HG03558 (cell line): ENCODE measurements around the gene PHF20.
"Not testable (repeated sequence)": the region's sequence is repeated elsewhere in the genome, so short reads cannot be mapped to it uniquely, and the experiment has no call there.

Source experiments
- ATAC-seq: cut with Tn5 transposase; IDR thresholded peaks from one replicate; pipeline ENCODE4 v1.9.1; 2021; ENCODE audit warnings: moderate number of reproducible peaks; ENCODE audit not compliant: unreplicated experiment; ENCODE audit errors: extremely low read depth

PHF20 gene

DNA sequence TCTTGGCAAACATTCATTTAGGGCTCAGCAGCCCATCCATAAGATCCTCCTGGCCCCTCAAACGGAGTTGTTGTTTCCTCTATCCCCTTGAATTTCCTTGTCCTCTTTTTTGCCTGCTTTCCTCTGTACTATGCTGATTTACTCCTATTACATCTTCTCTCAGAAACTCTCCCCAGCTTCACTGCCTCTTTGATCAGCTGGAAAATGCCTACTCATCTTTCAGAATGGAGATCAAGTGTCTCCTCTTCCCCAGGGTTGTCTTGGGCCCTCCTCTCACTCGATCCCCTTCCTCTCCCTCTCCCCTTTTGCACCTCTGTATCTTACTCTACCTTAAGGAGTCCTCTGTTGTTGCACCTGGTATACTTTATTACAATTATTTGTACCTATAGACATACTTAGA, 60.2 kb downstream of the PHF20 start:
- ATAC-seq: no peak

DNA sequence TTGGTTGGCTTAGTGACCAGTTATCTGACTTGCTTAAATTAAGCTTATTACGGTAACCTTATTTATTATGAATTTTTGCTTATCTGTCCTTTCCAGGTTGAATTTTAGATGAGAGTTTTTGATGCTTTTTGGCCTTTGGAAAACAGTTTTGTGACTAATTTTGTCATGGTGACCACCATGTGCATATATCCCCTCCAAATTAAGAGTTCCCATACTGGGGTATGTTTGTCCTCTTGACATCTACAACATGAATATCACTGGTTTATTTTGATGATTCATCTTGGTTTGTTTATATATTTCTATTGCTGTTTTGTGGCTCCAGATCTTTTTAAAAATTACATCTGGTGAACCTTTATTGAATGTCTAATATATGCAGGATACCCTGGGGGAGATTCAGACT, 61.4 kb downstream of the PHF20 start:
- ATAC-seq: no peak

DNA sequence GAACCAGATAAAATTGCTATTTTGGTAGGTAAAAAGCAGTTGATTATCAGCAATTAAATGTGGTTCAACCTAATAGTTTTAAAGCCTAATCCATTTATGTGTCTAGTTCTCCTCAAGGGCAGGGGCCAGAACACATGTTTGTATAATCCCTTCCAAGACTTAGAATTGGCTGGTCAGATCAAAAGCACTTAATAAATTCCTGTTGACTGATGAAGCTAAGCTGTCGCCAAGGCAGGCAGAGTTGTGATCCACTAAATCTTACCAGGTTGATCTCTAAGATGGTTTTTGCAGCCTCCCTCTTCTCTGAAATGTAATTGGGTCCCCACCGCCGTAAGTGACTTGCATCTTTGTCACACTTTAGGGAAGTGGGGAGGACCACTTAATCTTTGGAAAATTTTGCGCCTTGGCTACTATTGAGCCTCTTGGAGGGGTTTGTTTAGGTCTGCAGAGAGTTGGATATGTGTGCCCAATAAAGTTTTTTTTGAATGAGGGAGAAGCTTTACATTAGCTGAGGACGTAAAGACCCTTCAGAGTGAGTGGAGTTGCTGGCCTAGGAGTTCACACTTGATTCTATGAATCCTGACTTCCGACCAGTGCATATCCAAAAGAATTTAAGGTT, 65.9 kb downstream of the PHF20 start:
- no peak for ATAC-seq

DNA sequence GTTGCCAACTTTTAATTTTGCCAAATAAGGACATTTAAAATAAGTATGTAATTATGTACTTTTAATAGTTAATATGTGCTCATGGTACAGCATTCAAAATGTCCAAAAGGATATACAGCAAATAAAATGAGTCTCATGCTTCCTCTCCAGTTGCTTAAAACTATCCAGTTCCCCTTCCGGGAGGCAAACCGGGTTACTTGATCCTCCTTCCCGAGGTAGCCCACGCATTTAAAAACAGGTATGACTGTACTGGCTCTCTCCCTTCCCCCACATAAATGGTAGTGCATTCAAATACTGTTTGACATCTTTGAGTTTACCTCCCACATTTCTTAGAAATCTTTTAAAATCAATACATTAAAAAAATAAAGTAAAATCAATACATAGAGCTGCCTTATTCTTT, 66.4 kb downstream of the PHF20 start:
- no peak for ATAC-seq

- no peak for ATAC-seq
These were observed 68.1 kb downstream of the PHF20 start for GRCh38 chr20:35839904-35840303.

DNA sequence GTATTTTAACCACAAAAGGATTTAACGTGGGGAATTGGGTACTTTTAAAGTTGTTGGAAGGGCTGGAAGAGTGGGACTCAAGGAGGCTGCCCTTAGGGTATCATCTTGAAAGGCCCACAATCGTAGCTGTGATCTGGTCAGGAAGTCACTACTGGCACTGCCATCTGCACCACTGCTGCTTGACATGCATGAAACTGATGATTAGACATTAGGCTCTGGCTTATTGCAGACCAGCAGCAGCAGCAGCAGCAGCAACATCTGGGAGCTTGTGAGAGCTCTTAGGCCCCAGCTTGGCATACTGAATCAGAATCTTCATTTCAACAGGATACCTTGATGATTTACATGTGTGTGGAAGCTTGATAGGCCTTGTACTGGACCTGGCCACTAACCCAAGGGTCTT, 68.6 kb downstream of the PHF20 start:
- ATAC-seq: no peak

- no peak for ATAC-seq
These were observed 70.5 kb downstream of the PHF20 start for GRCh38 chr20:35842361-35842760.

DNA sequence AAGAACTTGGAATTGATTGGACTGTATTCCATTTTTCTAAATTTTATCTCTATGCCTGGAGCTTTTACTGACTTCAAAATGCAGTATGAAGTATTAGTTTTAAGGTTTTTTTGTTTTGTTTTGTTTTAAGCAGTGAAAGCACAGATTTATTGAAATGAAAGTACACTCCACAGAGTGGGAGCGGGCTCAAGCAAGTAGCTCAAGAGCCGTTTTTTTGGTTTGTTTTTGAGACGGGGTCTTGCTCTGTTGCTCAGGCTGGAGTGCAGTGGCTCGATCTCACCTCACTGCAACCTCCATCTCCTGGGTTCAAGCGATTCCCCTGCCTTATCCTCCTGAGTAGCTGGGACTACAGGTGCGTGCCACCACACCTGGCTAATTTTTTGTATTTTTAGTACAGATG, 72.1 kb downstream of the PHF20 start:
- not testable (repeated sequence) for ATAC-seq

GRCh38 chr20:35845561-35845960, 73.7 kb downstream of the PHF20 start:
- ATAC-seq: no peak

DNA sequence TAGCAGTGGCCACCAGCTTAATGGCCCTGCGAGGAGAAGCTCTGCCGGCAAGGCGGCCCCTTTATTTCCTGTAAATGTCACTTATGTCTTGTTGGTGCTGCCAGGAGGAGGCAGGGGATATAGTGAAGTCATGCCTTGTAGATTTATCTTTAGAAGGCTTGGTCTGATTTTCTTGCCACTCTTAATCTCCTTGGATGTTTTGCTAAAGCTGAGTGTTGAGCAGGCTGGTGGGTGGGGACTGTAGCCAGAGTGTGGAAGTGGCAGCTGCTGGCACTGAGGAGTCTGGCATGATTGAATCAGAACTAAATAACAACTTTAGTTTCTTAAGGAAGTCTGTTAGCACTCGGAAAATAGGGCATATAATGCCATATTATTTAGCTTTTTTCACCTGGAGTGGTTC, 77.9 kb downstream of the PHF20 start:
- ATAC-seq: no peak

GRCh38 chr20:35851659-35852058, 79.8 kb downstream of the PHF20 start:
- ATAC-seq: not testable (repeated sequence)

- no peak for ATAC-seq
These were observed 83.0 kb downstream of the PHF20 start for GRCh38 chr20:35854713-35855348.

- ATAC-seq: not testable (repeated sequence)
These were observed 83.8 kb downstream of the PHF20 start for GRCh38 chr20:35855641-35856040.

DNA sequence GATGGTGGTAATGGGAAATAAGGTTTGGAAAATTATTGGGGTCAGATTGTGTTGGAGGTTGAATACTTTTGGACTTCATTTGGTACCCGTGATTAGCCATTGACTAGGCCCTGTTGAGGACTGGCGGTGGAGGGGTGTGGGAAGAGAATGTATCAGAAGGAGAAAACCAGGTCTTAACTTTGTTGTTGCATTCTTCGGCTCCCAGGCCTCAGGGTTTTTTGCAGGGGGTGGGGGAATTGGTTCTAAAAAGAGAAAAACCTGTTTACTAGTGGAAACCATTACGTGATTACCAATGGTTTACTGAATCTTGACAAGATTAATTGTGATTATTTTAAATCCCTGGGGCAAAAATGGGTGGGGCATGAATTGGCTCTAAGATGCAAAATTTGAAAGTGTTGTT, 85.1 kb downstream of the PHF20 start:
- ATAC-seq: no peak

DNA sequence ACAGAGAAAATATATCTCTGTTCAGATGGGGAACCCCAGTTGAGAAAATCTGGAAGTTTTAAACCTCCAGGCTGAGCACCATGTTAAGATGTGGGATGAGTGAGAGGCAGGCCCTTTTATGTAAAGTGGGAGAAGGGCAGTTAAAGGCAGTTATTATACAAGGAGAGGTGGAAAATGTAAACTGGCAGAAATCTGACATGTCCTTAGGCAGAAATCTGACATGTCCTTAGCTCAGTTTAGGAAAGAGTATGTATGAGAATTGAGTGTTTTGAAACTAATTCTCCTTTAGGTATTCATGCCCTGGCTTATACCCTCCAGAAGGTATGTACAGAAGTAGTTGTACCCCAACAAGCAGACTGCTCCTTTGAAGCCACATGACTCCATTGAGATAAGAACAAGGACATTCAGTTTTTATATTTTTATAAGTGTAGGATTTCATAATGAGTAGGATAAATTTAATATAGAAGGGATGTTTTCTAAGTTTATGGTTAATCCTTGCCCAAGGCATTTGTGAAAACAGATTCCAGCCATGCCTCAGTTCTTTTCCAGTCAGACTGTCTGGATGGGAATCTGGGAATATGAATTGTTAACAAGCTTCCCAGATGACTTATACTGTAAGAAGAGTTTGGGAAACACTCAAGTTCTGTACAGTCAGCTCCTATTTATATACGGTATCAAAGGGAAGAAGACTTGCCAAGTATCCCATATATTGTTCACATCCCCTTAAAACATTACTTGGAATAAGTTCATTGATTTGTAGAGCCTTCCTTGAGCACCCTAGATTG, 94.8 kb downstream of the PHF20 start:
- no peak for ATAC-seq

DNA sequence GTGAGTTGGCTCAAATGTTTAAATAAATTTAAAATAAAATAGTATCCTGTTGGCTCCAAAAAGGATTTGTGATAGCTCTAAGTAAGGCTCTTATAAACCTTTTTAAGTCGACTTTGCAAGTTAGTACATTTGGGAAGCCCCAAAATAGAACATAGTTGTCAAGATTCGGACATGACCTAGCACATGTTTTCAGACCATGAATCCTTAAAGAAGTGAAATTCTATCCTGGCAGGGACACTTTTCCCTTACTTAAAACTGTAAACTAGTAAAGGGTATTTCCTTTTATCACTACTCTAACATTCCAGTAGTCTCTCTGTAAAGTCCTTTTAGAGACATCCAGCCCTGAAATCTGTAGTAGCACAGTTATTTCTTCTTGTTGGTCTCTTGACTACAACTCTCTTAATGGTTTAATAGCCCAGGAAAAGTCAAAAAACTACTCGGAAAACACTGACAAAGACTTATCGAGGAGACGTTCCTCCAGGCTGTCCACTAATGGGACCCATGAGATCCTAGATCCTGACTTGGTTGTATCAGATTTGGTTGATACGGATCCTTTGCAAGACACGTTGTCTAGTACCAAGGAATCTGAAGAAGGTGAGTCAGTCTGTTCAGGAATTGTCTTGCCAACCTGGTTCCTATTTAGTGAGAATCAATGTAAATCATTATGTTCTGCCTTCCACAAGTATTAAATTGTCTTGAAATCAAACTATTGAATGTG, 98.9 kb downstream of the PHF20 start:
- ATAC-seq: no peak

DNA sequence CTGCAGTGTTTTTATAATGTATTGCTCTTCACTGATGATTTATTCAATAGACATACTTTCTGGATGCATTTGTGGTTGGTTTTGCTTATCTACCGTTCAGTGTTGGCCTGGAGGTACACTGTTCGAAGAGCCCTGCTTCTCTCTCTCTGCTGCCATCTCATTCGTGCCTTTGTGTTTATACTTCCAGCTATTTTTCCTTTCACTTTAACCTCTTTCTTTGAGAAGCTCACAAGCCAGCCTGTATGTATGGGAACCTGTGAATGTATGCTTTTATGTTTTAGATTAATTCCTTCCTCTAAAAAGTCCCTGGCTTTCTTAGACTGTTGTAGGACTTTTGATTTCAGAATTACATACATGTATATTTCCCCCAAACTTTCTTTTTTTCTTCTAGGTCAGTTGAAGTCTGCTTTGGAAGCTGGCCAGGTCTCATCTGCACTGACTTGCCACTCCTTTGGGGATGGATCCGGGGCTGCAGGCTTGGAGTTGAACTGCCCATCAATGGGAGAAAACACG, 99.5 kb downstream of the PHF20 start:
- no peak for ATAC-seq

DNA sequence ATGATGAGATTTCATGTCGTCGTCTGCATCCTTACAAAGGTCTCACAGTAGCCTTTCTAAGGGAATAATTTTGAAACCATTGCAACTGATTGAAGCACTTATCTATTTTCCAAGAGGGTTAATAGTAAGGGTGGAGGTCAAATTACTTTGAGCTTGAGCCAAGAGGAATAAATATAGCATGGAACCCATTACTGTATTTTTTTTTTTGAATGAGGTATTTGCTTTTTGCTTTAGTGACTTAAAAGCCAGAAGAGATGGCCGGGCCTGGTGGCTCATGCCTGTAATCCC, 104.2 kb downstream of the PHF20 start:
- ATAC-seq: no peak

- no peak for ATAC-seq
These were observed 105.8 kb downstream of the PHF20 start for GRCh38 chr20:35877611-35878010.

DNA sequence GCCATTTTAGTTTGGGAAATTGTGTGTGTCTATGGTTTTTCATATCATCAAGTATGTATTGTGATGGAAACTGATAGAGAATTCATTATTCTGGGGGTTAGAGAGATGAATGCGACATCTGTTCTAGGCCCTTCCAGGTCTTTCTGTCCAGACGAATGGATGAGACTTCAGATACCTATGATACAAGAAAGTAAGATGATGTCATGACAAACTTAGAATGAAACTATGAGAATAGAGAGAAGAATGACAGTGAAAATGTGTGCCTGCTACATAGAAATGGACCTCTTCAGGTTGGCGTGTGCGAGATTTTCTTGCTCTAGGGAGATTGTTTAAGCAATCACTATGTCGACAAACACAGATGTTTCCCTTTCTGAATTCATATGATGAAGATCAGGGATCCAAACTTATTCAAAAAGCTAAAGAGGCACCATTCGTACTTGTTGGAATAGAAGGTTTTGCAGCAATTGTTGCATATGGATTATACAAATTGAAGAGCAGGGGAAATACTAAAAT, 106.4 kb downstream of the PHF20 start:
- ATAC-seq: no peak

DNA sequence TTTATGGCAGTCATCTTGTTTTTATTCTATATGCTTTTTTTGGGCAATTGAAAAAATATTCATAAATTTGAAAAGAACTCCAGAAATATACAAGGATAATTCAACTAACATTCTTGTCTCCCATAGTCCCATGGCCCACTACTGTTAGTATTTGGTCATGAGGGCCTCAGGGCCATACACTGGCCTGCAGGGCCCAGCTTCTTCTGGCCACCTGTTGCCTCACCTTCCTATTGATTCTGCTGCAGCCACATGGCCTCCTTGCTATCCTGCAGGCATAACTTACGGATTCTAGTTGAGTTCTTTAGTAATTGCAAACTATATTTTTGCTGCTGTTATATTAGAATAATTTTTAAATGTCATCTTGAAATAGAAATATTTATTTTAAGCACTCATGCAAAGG, 109.9 kb downstream of the PHF20 start:
- ATAC-seq: no peak
